Measurements from ENCODE around the gene ABLIM3. TPM values are rescaled to one million over a fixed set of nuclear protein-coding genes. Genes with fewer than 3 reads are reported as not detected.

ABLIM3 gene
- total and polyA plus RNA-seq, 2 of the 8 experiments (the other 6 are each of a cell fraction or from before 2014, with no cell fraction given): 0.36 to 0.56 TPM

GRCh38 chr5:149205625-149206523 is 64.6 kb downstream of the ABLIM3 start (continued):
- TF ChIP-seq NANOG (IDR thresholded peaks at IDR 0.05; ENCODE audit: insufficient read depth, low read depth, low read length, poor library complexity, severe bottlenecking) (no peak), RBBP5 (IDR thresholded peaks at IDR 0.05; ENCODE audit: borderline replicate concordance, low read depth, low read length) (no peak), MAFK (IDR thresholded peaks at IDR 0.05; ENCODE audit: low read depth, low read length) (no peak), YY1 (IDR thresholded peaks at IDR 0.05; ENCODE audit: low read depth, low read length) (no peak), JUND (IDR thresholded peaks at IDR 0.05; ENCODE audit: low read length) (no peak), POLR2AphosphoS5 (IDR thresholded peaks at IDR 0.05; ENCODE audit: low read depth, low read length) (no peak)
